ENCODE data around the gene TMEM107.

TMEM107 gene

GRCh38 chr17:8128125-8128784 lies 47.9 kb downstream of the TMEM107 start:
- no peak for DNase-seq

GRCh38 chr17:8126491-8127066 lies 49.6 kb downstream of the TMEM107 start:
- DNase-seq, result no peak

DNA sequence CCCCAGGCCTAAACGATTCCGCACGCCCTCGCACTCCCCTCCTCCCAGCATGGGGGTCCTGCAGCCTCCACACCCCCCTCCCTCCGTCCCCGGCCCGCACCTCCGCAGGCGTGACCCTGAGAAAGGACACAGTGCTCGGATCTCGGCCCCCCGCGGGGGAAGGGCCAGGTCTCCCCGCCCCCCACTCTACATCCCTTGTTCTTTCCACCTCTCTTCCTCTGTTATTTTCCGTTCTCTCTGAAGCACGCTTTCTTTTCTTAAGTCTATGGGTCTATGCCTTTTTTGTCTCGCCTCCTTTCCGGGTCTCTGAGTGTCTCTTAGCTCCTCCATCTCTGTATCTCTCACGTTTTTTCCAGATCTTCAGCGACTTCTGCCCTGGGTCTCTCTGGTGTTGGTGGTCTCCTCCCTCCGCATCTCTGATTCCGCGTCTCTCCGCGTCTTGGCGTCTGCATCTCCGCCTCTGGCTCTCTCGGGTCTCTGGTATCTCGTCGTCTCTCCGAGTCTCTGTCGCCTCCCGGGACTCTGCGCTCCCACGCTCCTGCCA lies 50.2 kb downstream of the TMEM107 start:
- no peak for DNase-seq

DNA sequence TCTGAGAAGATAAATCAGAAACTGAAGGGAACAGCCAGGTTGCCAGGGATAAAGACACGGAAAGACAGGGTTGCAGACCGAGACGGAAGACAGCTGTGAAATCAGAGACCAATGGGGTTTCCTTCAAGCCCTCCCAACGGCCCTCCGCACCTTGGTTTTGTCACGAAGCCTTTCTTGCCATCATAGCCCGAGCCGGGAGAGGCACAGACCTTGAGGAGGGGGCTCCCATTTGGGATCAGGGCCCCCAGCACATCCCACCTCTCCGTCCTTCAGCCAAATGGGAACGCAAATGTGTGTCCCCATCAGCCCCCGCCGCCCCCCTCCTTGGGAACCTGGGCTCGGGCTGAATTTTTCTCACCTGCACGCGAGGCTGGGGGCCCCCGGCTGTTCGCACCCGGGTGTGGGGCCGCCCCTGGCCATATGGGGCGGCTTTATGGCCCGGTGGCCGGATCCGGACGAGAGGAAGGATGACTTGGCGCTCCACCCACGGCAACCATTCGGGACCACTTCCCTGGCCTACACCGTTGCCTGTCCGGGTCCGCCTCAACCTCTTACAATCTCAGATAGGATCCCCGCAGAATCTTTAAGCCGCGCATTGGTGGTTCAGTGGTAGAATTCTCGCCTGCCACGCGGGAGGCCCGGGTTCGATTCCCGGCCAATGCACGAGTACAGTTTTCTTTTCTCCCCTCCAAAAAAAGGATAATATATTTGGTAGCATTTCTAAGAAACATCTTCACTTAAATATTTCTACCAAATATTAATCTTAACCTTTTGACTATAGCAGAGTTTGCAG lies 50.8 kb downstream of the TMEM107 start:
- peak; percentile 69 for DNase-seq

DNA sequence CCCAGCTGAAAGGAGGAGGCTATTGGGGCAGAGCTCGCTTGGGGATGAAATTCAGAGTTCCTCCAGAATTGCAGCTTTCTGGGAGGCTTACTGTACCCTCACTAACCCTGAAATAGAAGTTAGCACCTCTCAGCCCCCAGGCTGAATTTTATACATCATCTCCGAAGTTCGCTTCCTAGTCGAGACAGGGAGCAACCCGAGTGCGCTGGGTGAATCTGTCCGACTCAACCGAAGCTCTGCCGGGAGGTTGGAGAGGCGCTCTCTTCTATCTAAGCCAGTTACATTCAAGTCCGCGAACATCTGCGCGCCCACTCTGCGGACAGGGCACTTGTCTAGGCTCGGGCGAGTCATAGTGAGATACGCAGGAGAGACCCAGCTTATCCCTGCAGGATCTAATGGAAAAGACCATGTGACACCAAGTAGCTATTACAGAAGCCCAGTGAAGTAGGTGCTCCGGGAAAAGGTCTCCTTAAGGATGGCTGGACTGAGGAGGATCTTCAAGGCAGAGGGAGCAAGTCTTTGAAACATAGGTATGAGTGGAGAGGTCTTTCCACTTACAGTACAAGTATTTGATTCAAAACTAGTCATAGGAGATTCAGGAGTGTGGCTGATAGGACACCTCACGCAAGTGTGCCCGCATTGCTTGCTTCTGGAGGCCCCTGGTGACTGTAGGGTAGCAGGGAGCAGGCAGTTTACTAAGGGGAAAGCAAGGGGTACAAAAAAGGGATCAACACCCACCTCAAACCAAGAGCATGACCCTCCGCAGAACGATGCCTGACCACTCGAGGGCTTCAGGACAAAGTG lies 51.6 kb downstream of the TMEM107 start:
- no peak for DNase-seq

- no peak for DNase-seq
Measured at GRCh38 chr17:8123695-8124349, 52.4 kb downstream of the TMEM107 start, which contains the start of gene HES7. Gene HES7 (minus strand): TSS chr17:8124106. CDS start chr17:8124084, 22 bp downstream.

DNA sequence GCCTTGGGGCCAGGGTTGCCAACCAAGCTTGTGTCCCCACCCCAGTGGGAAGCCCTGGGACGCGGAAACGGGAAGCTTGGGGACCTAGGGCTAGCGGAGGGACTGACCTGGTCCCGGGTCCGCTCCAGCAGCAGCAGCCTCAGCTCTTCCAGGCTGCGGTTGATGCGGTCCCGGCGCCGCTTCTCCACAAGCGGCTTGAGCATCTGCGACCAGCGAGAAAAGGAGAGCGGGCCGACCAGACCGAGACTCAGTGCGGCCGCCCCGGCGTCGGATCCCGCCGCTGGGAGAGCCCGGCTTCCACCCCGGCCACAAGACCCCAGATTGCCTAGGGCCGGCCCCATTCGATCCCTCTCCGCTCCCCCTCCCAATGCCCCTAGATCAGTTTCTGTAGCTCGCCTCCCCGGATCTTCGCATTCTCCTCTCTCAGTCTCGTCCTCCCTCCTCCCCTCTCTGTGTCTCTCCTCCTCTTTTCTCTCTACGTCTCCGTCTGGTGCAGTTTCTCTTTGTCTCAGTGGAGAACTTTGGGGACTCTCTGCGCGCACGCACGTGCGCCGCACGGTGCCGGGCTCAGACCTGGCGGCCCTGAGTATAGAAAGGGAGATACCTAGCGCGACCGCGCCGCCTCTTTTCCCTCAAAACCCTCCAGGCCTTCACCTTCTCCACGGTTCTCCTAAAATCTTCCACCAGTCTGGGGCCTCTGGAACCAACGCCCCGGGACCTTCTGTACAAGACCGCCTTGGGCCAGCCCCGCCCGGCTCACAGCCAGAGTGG lies 53.1 kb downstream of the TMEM107 start:
- DNase-seq, result no peak
